Stimulated activated CD8-positive, alpha-beta memory T cell treated with anti-CD3 and anti-CD28 coated beads, Interleukin-2, amount 100 ng/mL, for 48 hours (primary cell): ENCODE measurements around the gene NOC4L.
"Not testable (repeated sequence)": the region's sequence is repeated elsewhere in the genome, so short reads cannot be mapped to it uniquely, and the experiment has no call there.

Source experiments
- DNase-seq, 2 donors: peaks; one replicate each; pipeline ENCODE4 v3.0.0-alpha.2; 2020; ENCODE audit warnings: low read depth in 2 of 2

Gene NOC4L

GRCh38 chr12:132123970-132124765, 20.1 kb upstream of the NOC4L start:
- DNase-seq = no peak

- no peak for DNase-seq
These were observed 19.4 kb upstream of the NOC4L start for GRCh38 chr12:132124766-132125425.

- no peak for DNase-seq
These were observed 18.5 kb upstream of the NOC4L start for GRCh38 chr12:132125736-132126135.

GRCh38 chr12:132127041-132127440, 17.2 kb upstream of the NOC4L start:
- no peak for DNase-seq

DNA sequence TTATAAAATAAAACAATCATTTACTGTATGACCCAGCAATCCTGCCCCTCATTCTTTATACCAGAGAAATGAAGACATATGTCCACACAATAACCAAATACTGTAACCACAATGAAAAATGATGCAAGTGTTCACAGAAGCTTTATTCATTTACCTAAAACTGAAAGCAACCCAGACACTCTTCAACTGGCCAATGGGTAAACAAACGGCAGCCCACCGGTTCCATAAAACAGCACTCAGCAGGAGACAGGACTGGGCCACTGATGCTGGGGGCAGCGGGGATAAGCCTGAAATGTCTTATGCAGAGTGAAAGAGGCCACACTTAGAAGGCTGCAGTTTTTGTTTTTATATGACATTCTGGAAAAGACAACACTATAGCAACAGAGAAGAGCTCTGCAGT, 15.2 kb upstream of the NOC4L start:
- DNase-seq = no peak

DNA sequence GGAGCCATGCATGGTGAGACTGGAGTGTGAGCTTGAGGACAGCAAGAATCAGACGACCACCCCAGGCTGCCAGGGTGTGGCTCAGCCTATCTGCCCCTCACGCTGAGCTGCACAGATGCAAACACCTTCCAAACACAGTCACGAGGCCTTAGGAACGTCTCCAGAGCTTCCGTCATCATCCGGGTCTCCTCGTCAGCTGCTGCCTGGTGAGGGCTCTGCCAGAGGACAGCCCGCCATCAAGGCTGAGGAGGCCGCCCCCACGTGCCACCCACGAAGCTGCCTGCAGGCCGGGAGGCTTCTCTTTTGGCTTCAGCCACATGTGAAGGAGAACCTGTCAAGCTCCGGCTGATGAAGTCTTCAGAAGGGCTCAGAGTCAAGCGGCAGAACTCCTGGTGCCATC, 13.6 kb upstream of the NOC4L start:
- DNase-seq = no peak

DNA sequence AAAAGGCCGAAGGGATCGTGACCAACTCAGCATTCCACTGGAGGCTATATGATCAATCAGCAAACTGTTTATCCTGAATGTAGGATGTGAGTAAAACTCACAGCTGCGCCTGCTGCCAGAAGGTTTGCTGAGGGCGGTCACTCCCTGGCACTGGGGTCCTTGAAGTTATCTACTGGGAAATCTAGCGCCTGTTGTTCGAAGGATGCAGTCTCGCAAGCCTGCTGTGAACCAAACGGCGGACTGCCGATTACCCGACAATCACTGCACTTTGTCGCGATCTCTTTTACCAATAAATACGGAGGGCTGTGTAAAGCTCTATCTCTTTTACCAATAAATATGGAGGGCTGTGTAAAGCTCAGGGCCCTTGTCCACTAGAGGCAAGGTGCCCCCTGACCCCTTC, 13.0 kb upstream of the NOC4L start:
- DNase-seq = no peak

DNA sequence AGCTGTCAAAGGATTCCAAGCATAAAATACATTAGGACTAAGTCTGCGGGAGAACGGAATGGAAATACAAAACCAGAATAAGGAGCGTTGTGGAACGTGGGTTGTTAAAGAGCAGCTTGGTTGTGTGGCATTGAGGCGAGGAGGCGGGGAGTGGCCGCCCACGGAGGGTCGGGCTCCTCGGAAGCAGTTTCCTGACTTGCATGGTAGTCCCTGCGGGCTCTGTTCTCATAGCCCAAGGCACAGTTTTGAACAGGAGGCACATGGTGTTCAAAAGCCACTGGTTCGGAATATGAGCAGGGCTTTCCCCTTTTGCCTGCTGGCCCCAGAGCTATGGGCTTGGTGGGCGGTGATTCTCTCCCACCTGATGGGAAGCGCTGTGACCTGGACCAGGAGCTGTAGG, 12.3 kb upstream of the NOC4L start:
- no peak for DNase-seq

DNA sequence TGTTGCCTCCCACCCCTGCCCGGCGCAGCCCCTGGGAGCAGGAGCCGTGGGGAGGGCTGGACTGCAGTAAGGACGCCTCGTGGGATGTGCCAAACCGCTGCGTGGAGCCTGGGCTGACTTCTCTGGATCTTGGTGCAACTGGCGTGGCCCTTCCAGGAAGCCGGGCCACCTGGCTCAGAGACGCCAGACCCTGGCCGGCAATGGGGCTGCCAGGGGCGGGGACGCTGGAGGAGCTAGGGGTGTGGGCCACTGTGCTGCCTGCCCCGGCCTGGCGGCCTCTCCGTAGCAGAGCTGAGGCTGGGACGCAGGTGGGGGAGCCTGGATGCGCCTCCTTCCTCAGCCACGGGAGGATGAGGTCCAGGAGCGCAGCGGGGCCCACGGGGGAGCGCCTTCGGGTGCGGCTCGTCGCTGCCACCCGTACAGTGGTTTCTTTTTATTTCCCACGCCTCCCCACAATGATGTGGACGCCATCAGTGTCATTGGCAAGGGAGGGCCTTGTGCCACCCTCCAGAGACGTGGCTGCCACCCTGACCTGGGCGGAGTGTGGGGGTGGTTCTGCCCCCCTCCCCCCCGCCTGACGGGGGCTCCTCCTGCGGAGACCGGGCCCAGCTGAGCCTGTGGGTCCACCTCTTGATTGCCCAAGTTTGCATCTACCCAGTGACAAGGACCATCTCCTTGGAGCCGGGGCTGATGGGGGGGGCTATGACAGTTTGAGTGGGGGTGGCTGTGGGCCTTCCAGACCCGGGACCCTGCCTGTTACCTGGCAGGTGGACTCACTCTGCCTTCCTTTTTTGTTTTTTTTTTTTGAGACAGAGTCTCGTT, 11.4 kb upstream of the NOC4L start:
- no peak for DNase-seq

GRCh38 chr12:132133952-132134652, 10.2 kb upstream of the NOC4L start:
- no peak for DNase-seq

DNA sequence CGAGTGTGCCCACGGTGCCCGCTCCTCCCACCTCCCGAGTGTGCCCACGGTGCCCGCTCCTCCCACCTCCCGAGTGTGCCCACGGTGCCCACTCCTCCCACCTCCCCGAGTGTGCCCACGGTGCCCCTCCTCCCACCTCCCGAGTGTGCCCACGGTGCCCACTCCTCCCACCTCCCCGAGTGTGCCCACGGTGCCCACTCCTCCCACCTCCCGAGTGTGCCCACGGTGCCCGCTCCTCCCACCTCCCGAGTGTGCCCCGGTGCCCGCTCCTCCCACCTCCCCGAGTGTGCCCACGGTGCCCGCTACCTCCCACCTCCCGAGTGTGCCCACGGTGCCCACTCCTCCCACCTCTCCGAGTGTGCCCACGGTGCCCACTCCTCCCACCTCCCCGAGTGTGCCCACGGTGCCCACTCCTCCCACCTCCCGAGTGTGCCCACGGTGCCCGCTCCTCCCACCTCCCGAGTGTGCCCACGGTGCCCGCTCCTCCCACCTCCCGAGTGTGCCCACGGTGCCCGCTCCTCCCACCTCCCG, 9.5 kb upstream of the NOC4L start:
- not testable (repeated sequence) for DNase-seq

GRCh38 chr12:132136226-132136625, 8.0 kb upstream of the NOC4L start:
- not testable (repeated sequence) for DNase-seq

GRCh38 chr12:132137483-132138125, 6.7 kb upstream of the NOC4L start:
- no peak for DNase-seq

GRCh38 chr12:132138941-132139871, 5.1 kb upstream of the NOC4L start:
- DNase-seq = no peak

GRCh38 chr12:132139912-132140311, 4.3 kb upstream of the NOC4L start:
- no peak for DNase-seq

DNA sequence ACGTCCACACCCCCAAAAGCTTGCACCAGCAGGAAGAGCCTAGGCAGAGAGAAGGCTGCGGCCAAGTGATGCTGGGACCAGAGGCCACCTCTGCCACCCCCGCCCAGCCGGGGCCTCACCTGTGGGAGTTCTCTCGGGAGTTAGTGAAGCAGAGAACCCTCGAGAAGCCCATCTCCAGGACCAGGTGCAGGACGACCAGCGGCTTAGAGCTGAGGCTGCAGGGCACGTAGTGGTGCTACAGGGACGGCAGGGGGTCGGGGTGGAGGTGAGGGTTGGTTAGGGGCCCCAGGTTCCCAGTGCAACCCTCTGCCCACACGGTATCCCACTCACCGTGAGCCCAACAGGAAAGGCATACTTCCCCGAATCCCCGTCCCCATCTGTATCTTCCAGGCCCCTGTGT, 3.8 kb upstream of the NOC4L start:
- no peak for DNase-seq

- no peak for DNase-seq
These were observed 3.1 kb upstream of the NOC4L start for GRCh38 chr12:132140918-132141841.

DNA sequence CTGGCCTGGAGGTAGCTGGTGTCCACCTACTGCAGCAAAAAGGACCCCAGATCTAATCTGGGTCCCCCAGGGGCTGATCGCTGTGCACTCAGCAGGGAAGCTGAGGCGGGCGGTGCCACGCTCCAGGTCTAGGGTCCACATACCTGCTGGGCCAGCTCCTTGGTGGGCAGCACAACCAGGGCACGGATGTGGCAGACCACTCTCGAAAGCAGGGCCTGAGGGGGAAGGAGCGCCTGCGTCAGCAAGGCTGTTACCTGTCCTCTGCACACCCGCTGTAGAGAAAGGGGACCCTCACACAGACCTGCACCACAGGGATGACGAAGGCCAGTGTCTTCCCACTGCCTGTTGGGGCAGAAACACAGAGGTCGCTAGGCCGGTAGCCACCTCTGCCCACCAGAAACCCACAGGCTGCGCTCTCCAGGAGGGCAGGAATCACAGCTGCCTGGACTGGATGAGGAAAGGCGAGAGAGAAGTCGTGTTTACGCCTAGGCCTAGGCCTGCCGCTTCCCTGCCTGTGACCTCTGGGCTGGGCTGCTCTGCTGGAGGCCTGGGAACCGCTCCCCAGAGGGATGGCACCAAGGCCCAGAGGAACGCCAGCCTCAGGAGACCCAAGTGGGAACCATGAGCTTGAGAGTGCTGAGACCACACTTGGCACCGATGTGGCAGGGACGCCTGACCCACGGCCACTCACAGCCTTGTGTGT, 2.1 kb upstream of the NOC4L start:
- DNase-seq = no peak
